NB4 (cell line): ENCODE data around the gene ELOVL3.
A peak's percentile ranks its signal among the peaks of the same experiment; 100 is the strongest.
"Not testable (repeated sequence)": the region's sequence is repeated elsewhere in the genome, so short reads cannot be mapped to it uniquely, and the experiment has no call there.

Experiments used
- DNase-seq: peaks from one replicate; pipeline ENCODE4 v3.0.0; 2010; ENCODE audit warnings: low read depth
- H3K4me3 ChIP-seq: one replicate; pipeline ENCODE4 v1.5.1; 2011; ENCODE audit warnings: mild to moderate bottlenecking, low read depth, low read length, moderate library complexity
- CTCF ChIP-seq: IDR thresholded peaks from one replicate; pipeline ENCODE4 v1.5.1; 2012; ENCODE audit warnings: low read depth, low read length
- MAX ChIP-seq: IDR thresholded peaks from 2 replicates; pipeline ENCODE4 v1.6.1; 2011; ENCODE audit warnings: low read depth, low read length
- MYC ChIP-seq: IDR thresholded peaks from 2 replicates; pipeline ENCODE4 v1.6.1; 2011; ENCODE audit warnings: low read depth, low read length
- POLR2A ChIP-seq: IDR thresholded peaks from 2 replicates; pipeline ENCODE4 v1.6.1; 2011; ENCODE audit warnings: mild to moderate bottlenecking; ENCODE audit not compliant: insufficient read length; ENCODE audit errors: extremely low read depth

ELOVL3 gene

GRCh38 chr10:102225646-102226541 is at the start of gene ELOVL3:
TSS of gene ELOVL3 (plus strand) at chr10:102226299. CDS start at chr10:102226549, 250 bp downstream.
- peak; percentile 99 for DNase-seq
- TF ChIP-seq MAX: peak; percentile 86
- no peak for TF ChIP-seq CTCF
- no peak for TF ChIP-seq MYC
- peak; percentile 75 for TF ChIP-seq POLR2A
- peak within 1 kb of the TSS; percentile 55 for H3K4me3 ChIP-seq

DNA sequence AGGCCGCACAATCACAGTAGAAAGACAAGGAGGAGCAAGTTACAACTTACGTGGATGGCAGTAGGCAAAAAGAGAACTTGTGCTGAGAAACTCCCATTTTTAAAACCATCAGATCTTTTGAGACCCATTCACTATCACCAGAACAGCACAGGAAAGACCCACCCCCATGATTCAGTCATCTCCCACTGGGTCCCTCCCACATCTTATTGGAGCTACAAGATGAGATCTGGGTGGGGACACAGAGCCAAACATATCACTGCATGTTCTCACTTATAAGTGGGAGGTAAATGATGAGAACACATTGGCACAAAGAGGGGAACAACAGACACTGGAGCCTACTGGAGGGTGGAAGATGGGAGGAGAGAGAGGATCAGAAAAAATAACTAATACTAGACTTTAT is 41.5 kb upstream of the ELOVL3 start:
- H3K4me3 ChIP-seq: no peak overlapping the region
- TF ChIP-seq POLR2A (no peak), MAX (no peak), MYC (no peak), CTCF (no peak)
- DNase-seq: no peak

GRCh38 chr10:102185272-102185671 is 40.8 kb upstream of the ELOVL3 start:
- no peak overlapping the region for H3K4me3 ChIP-seq
- no peak for TF ChIP-seq MAX
- TF ChIP-seq MYC: no peak
- TF ChIP-seq POLR2A: no peak
- TF ChIP-seq CTCF: no peak
- DNase-seq: no peak

DNA sequence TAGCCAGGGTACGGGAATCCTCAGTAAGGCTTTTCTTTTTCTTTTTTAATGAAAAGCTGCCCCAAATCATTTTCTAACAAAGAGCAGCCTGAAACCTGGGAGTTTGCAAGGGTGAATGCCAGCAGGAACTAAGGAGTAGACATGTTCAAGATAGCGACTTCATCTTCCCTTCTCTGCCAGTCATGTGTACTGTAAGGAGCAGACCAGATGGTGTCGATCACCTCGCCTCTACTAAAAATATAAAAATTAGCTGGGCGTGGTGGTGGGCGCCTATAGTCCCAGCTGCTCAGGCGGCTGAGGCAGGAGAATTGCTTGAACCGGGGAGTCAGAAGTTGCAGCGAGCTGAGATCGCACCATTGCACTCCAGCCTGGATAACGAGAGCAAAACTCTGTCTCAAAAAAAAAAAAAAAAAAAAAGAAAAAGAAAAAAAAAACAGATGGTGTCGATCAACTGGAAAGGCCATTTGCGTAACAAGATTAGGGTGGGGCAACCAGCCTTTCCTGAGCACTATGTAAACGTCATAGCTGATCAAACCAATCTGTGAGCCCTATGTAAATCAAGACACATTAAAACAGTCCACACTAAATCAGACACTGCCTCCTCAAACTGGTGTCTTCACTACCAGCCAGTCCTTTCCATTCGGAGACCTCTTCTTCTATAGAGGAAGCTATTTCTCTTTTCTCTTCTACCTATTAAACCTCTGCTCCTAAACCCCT is 40.1 kb upstream of the ELOVL3 start:
- DNase-seq: peak; percentile 29
- no peak overlapping the region for H3K4me3 ChIP-seq
- no peak for TF ChIP-seq MAX
- no peak for TF ChIP-seq POLR2A
- no peak for TF ChIP-seq CTCF
- TF ChIP-seq MYC: no peak

DNA sequence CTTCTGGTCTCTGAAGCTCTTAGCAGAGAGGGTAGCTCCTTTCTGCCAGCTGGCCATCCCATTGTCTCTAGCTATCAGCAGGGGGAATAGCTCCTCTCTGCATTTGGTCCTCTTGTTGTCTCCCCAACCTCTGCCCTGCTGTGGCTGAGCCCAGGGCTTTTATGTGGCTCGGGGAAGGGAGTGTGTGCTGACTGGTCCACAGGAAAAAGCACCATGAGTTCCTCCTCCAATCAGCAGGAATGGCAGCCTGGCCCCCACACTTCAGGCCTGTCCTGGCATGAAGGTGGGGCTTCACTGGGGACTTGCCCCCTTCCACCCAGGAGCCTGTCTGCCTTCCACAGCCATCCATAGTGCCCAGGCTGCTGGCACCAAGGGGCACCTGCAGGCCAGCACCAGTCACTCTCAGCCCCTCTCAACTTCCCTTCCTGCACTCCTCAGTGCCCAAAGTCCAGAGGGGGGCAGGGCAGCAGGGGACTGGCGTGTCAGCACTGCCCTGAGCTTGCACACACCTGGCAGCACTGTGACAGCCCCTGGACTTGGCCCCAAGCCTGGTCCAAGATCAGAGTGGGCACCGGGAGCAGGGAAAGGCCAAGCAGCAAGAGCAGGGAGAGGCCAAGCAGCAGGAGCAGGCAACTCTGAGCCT is 37.7 kb upstream of the ELOVL3 start:
- TF ChIP-seq MAX: no peak
- TF ChIP-seq MYC: no peak
- no peak for TF ChIP-seq POLR2A
- no peak for TF ChIP-seq CTCF
- no peak overlapping the region for H3K4me3 ChIP-seq
- no peak for DNase-seq

GRCh38 chr10:102188941-102189898 is 36.9 kb upstream of the ELOVL3 start:
- DNase-seq, H3K4me3 ChIP-seq: not testable (repeated sequence)
